Stimulated activated naive CD8-positive, alpha-beta T cell treated with anti-CD3 and anti-CD28 coated beads, Interleukin-15, Interleukin-2, amounts not matched to agents 100 U/mL and 50 U/mL, for 24 hours (primary cell): ENCODE data around the gene CCDC60.

Source experiments
- ATAC-seq: fragments of 150-1000 bp; cut with Tn5 transposase; one replicate; pipeline ENCODE4 v1.10.0; 2021
- DNase-seq: peaks from one replicate; pipeline ENCODE4 v3.0.0; 2021

CCDC60 gene

GRCh38 chr12:119334430-119335170 lies at the start of gene CCDC60:
Gene CCDC60, plus strand, starts transcription at chr12:119334729. Its CDS starts 448 bp downstream, at chr12:119335177.
- DNase-seq = no peak

GRCh38 chr12:119288576-119288975 lies 46.0 kb upstream of the CCDC60 start:
- no peak for DNase-seq
- no peak for ATAC-seq

More at GRCh38 chr12:119334430-119335170, at the start of gene CCDC60:
- ATAC-seq = no peak

GRCh38 chr12:119292893-119293630 lies 41.5 kb upstream of the CCDC60 start:
- no peak for DNase-seq
- ATAC-seq = no peak

- no peak for DNase-seq
- no peak for ATAC-seq
Observed at GRCh38 chr12:119294211-119294610, 40.3 kb upstream of the CCDC60 start.

- no peak for ATAC-seq
- DNase-seq = no peak
Observed at GRCh38 chr12:119296535-119296934, 38.0 kb upstream of the CCDC60 start.

GRCh38 chr12:119299130-119299529 lies 35.4 kb upstream of the CCDC60 start:
- DNase-seq (no peak), ATAC-seq (no peak)

GRCh38 chr12:119301379-119301778 lies 33.1 kb upstream of the CCDC60 start:
- no peak for ATAC-seq

GRCh38 chr12:119302451-119303080 lies 32.0 kb upstream of the CCDC60 start:
- no peak for DNase-seq

More at GRCh38 chr12:119301379-119301778, 33.1 kb upstream of the CCDC60 start:
- DNase-seq = no peak

GRCh38 chr12:119306593-119306992 lies 27.9 kb upstream of the CCDC60 start:
- no peak for ATAC-seq
- no peak for DNase-seq

More at GRCh38 chr12:119302451-119303080, 32.0 kb upstream of the CCDC60 start:
- no peak for ATAC-seq

GRCh38 chr12:119307747-119308146 lies 26.8 kb upstream of the CCDC60 start:
- ATAC-seq (no peak), DNase-seq (no peak)

- DNase-seq (no peak), ATAC-seq (no peak)
Observed at GRCh38 chr12:119308708-119309456, 25.6 kb upstream of the CCDC60 start.

GRCh38 chr12:119311878-119312277 lies 22.7 kb upstream of the CCDC60 start:
- no peak for ATAC-seq
- no peak for DNase-seq

GRCh38 chr12:119312904-119313303 lies 21.6 kb upstream of the CCDC60 start:
- DNase-seq = no peak

GRCh38 chr12:119314290-119314689 lies 20.2 kb upstream of the CCDC60 start:
- DNase-seq = no peak
- ATAC-seq = no peak

More at GRCh38 chr12:119312904-119313303, 21.6 kb upstream of the CCDC60 start:
- no peak for ATAC-seq

GRCh38 chr12:119319638-119320037 lies 14.9 kb upstream of the CCDC60 start:
- ATAC-seq (no peak), DNase-seq (no peak)

- DNase-seq (no peak), ATAC-seq (no peak)
Observed at GRCh38 chr12:119320678-119321077, 13.9 kb upstream of the CCDC60 start.

- no peak for ATAC-seq
- no peak for DNase-seq
Observed at GRCh38 chr12:119322301-119322723, 12.2 kb upstream of the CCDC60 start.

GRCh38 chr12:119325813-119326212 lies 8.7 kb upstream of the CCDC60 start:
- ATAC-seq (no peak), DNase-seq (no peak)

- ATAC-seq = no peak
- no peak for DNase-seq
Observed at GRCh38 chr12:119326341-119326740, 8.2 kb upstream of the CCDC60 start.

- no peak for ATAC-seq
- no peak for DNase-seq
Observed at GRCh38 chr12:119327471-119327870, 7.1 kb upstream of the CCDC60 start.

GRCh38 chr12:119328111-119328510 lies 6.4 kb upstream of the CCDC60 start:
- ATAC-seq = no peak

More at GRCh38 chr12:119328111-119328510, 6.4 kb upstream of the CCDC60 start:
- no peak for DNase-seq
